Heart left ventricle (tissue), 16 donors: Measurements from ENCODE around the gene ZFHX2. TPM values are rescaled to one million over a fixed set of nuclear protein-coding genes. Genes with fewer than 3 reads are reported as not detected.
A peak's percentile ranks its signal among the peaks of the same experiment; 100 is the strongest.

Experiments
- ATAC-seq, 4 donors: fragments of 200-7000 bp; cut with Tn5 transposase; one replicate each; pipeline ENCODE4 v1.9.1; 2020 to 2022; ENCODE audit warnings: moderate library complexity in 4 of 4, mild to moderate bottlenecking in 3 of 4, moderate number of reproducible peaks in 1 of 4
- DNase-seq, 5 donors: peaks; one replicate each; pipeline ENCODE4 v3.0.0-alpha.2; 2020
- H3K27ac ChIP-seq, 12 donors: fragments of 200-600 bp; sonication (generic) in 4 of 12; one replicate each; pipeline versions ENCODE4 v1.5.0 to v1.8.0; 2016 to 2022; ENCODE audit warnings: mild to moderate bottlenecking in 2 of 12
- H3K27me3 ChIP-seq, 9 donors: fragments of 200-600 bp; sonication (generic) in 2 of 9; one replicate each; pipeline versions ENCODE4 v1.5.1 to v1.8.0; 2016 to 2022; ENCODE audit warnings: mild to moderate bottlenecking in 3 of 9
- H3K36me3 ChIP-seq, 9 donors: fragments of 200-600 bp; sonication (generic) in 2 of 9; one replicate each; pipeline versions ENCODE4 v1.5.0 to v1.8.0; 2018 to 2022; ENCODE audit warnings: mild to moderate bottlenecking in 2 of 9
- H3K4me1 ChIP-seq, 12 donors: fragments of 200-600 bp; sonication (generic) in 4 of 12; one replicate each; pipeline versions ENCODE4 v1.5.0 to v1.8.0; 2016 to 2022; ENCODE audit warnings: mild to moderate bottlenecking in 3 of 12
- H3K4me3 ChIP-seq, 12 donors: fragments of 200-600 bp; sonication (generic) in 4 of 12; one replicate each; pipeline versions ENCODE4 v1.5.0 to v1.8.0; 2017 to 2022; ENCODE audit warnings: mild to moderate bottlenecking in 9 of 12, moderate library complexity in 4 of 12
- H3K9me3 ChIP-seq, 12 donors: fragments of 200-600 bp; sonication (generic) in 4 of 12; one replicate each; pipeline versions ENCODE4 v1.5.0 to v1.8.0; 2016 to 2022; ENCODE audit warnings: mild to moderate bottlenecking in 1 of 12
- CTCF ChIP-seq, 12 donors: fragments of 200-600 bp; sonication (generic) in 4 of 12; IDR thresholded peaks; one replicate each; pipeline versions ENCODE4 v1.5.0 to v1.8.0; 2018 to 2022; ENCODE audit warnings: antibody characterized with exemption in 12 of 12, mild to moderate bottlenecking in 5 of 12
- POLR2A ChIP-seq, 2 donors: fragments of 450-650 bp; IDR thresholded peaks; one replicate each; pipeline ENCODE4 v1.6.1; 2017; ENCODE audit warnings: antibody characterized with exemption in 2 of 2, mild to moderate bottlenecking in 2 of 2, moderate library complexity in 2 of 2
- WGBS, 4 donors: extraction: QIAGEN DNeasy Blood & Tissue Kit in 2 of 4; methylation state at CpG; one replicate each; pipeline versions ENCODE4 v1.1.5 to v1.1.7; 2013 to 2018; 5-methylcytosine and 5-hydroxymethylcytosine counted together
- intact Hi-C, 10 donors: fragments of 100-400 bp; cut with DNase I; formaldehyde crosslinking; loops; one replicate each; pipeline versions ENCODE4 v1.11.1 to v1.14.2; 2022
- polyA plus RNA-seq, 2 donors: library from polyadenylated mRNA; stranded (reverse); fragments of 200-250 nt; gene quantifications; one replicate each; pipeline ENCODE4 v1.2.3, GENCODE V29; 2013
- total RNA-seq, 9 donors: library from RNA; depleted of rRNA in 2 of 9; stranded (reverse); fragments of >200 nt in 2 of 9; fragmentation: NEBNext Ultra II Directional in 3 of 9; extraction: Animal tissue kit (Norgen Biotek cat#: 25700) in 3 of 9; gene quantifications; one replicate each; pipeline versions ENCODE4 v1.1.0 to v1.2.4, GENCODE V29; 2016 to 2023
- donor health status: ischemic (EF 13 %, LVEDD 7.1; RV severe dilation, severe dysfunction).
- donor health status: healthy with polysubstance abuse.
- donor health status: DM: no; HTN: yes; CAD: no.
- donor health status: DM: no; HTN: no; CAD: no.
- donor health status: ischemic (EF 25% LVEDD 6.9; RV normal size, moderate dysfunction).
- donor health status: ischemic (EF 25% LVEDD 5.7; RV mildly dilated, moderate dysfunction).
- donor health status: healthy.
- donor health status: DM: yes; HTN: yes; CAD: no.
- donor health status: ischemic (EF 35%, LVEDD 5.7; RV mildly dilated, moderate dysfunction).
- donor health status: nonischemic (EF 11% LVEDD 7.7; RV severe dilation, severe dysfunction).
- donor health status: DM: yes; HTN: yes; CAD: no.
- donor health status: PGD.
- donor health status: ischemic (EF 29% LVEDD 5.4; RV normal size, mild dysfunction).
- donor health status: nonischemic (EF 23%, LVEDD 6.1; RV moderate dilation, normal function).

The ZFHX2 gene
- total and polyA plus RNA-seq, 11 donors: 0.24 to 2.3 (median 0.88) TPM

GRCh38 chr14:23568021-23568599 lies 16.5 kb upstream of the ZFHX2 start:
- WGBS, 4 donors: 79 to 88% (median 87%) methylated on average over 2 of the region's 2 CpGs
- TF ChIP-seq CTCF (IDR thresholded peaks at IDR 0.05): no peak
- no peak for TF ChIP-seq POLR2A (IDR thresholded peaks at IDR 0.05)
- peak in 1 of 5 donors; percentile 5 for DNase-seq
- peaks cover 0 to 44% (median 10%) of the 10 kb centered on the region in 12 donors for H3K4me1 ChIP-seq
- ATAC-seq: no peak
- peak overlapping the region in 9 of 12 donors; percentile 44 to 77 (median 65) for H3K27ac ChIP-seq
- H3K9me3 ChIP-seq: no peaks in the 10 kb centered on the region
- peak overlapping the region in 11 of 12 donors; percentile 56 to 80 (median 66) for H3K4me3 ChIP-seq
- peaks cover 0 to 18% (median 0%) of the 10 kb centered on the region in 9 donors for H3K27me3 ChIP-seq
- peaks cover 0 to 26% (median 0%) of the 10 kb centered on the region in 9 donors for H3K36me3 ChIP-seq
- intact Hi-C loops: loop anchor here in 6 of 10 donors (10.0 kb wide), 2 partner anchors 243 to 303 kb away; partner anchors contain the start of gene PABPN1 (in 5 of the 6)

GRCh38 chr14:23567186-23568020 lies 15.8 kb upstream of the ZFHX2 start, which contains the start of gene AP1G2:
AP1G2 (minus strand) TSS chr14:23567791; CDS start chr14:23567314, 477 bp downstream.
- WGBS, 4 donors: 2 to 4% (median 3%) methylated on average over 50 to 53 of the region's 53 CpGs
- H3K36me3 ChIP-seq: peaks cover 0 to 31% (median 0%) of the 10 kb centered on the region in 9 donors
- DNase-seq: peak; percentile 84 to 92 (median 88)
- peaks cover 0 to 11% (median 0%) of the 10 kb centered on the region in 9 donors for H3K27me3 ChIP-seq
- peak; percentile 55 to 82 (median 72) for ATAC-seq
- peak within 1 kb of the TSS; percentile 19 to 80 (median 66) for H3K4me3 ChIP-seq
- no peaks in the 10 kb centered on the region for H3K9me3 ChIP-seq
- H3K4me1 ChIP-seq: peaks cover 0 to 40% (median 10%) of the 10 kb centered on the region in 12 donors
- TF ChIP-seq POLR2A (IDR thresholded peaks at IDR 0.05) (peak in 1 of 2 donors; percentile 39), CTCF (IDR thresholded peaks at IDR 0.05) (no peak)
- intact Hi-C loops: loop anchor here in 6 of 10 donors (10.0 kb wide), 2 partner anchors 243 to 303 kb away; partner anchors contain the start of gene PABPN1 (in 5 of the 6)
- H3K27ac ChIP-seq: peak within 1 kb of the TSS in 11 of 12 donors; percentile 38 to 77 (median 64)

GRCh38 chr14:23566778-23567185 lies 15.2 kb upstream of the ZFHX2 start:
- WGBS, 4 donors: 20 to 23% (median 22%) methylated on average over 5 of the region's 5 CpGs
- no peak for DNase-seq
- Histone ChIP-seq H3K36me3 (peaks cover 0 to 37% (median 0%) of the 10 kb centered on the region in 9 donors), H3K27me3 (peaks cover 0 to 5% (median 0%) of the 10 kb centered on the region in 9 donors), H3K4me1 (peaks cover 0 to 34% (median 10%) of the 10 kb centered on the region in 12 donors), H3K27ac (peak overlapping the region in 9 of 12 donors; percentile 38 to 77 (median 65)), H3K4me3 (peak overlapping the region; percentile 19 to 80 (median 66)), H3K9me3 (no peaks in the 10 kb centered on the region)
- intact Hi-C loops: loop anchor here in 6 of 10 donors (10.0 kb wide), 2 partner anchors 242 to 302 kb away; partner anchors contain the start of gene PABPN1 (in 5 of the 6)
- TF ChIP-seq CTCF (IDR thresholded peaks at IDR 0.05) (peak in 4 of 12 donors; percentile 5 to 20 (median 12)), POLR2A (IDR thresholded peaks at IDR 0.05) (no peak)
- ATAC-seq: peak; percentile 3 to 12 (median 6)
